ENCODE results near the gene PLSCR3. TPM values are rescaled to one million over a fixed set of nuclear protein-coding genes. Genes with fewer than 3 reads are reported as not detected.

PLSCR3 gene
- total and polyA plus RNA-seq, 2 experiments from 2014 or later, result 30.0 to 34.3 TPM

DNA sequence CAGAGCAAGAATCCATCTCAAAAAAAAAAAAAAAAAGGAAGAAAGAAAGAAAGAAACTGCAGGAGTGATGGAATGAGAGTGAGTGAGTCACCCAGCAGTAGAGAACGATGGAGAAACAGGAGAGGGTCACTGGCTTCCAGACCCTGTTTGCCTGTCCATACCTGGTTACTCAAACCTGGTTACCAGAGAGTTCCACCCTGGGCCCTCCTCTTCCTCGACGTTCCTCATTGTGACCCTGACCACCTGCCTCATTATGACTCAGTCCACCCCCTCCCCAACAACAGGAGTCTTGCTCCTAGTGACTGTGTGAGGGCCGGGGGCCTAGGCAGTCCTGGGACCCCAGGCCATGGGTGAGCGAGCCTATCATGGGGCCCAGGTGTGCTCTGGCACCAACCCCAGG lies 34.2 kb upstream of the PLSCR3 start, which contains the start of gene SPEM3:
TSS of gene SPEM3 (plus strand) at position 301 of the 400 bp plus-strand sequence. CDS start at position 347, 46 bp downstream.
- no peaks in the 10 kb centered on the region for H3K36me3 Mint-ChIP-seq (ENCODE audit: low read depth)
- H3K4me3 Mint-ChIP-seq, result no peak within 1 kb of the TSS
- H3K27me3 ChIP-seq (ENCODE audit: insufficient read depth), result no peaks in the 10 kb centered on the region

More for the DNA sequence above, 34.2 kb upstream of the PLSCR3 start, which contains the start of gene SPEM3:
- Histone ChIP-seq H2AFZ (no peak within 1 kb of the TSS), H3F3A (replicated peaks; ENCODE audit: low read depth) (no peaks in the 10 kb centered on the region), H3K4me2 (no peak within 1 kb of the TSS), H4K20me1 (replicated peaks; ENCODE audit: insufficient read depth) (no peaks in the 10 kb centered on the region), H3K27ac (ENCODE audit: low read depth) (no peak within 1 kb of the TSS), H3K4me3 (no peak within 1 kb of the TSS), H3K79me2 (replicated peaks; ENCODE audit: insufficient read depth) (no peaks in the 10 kb centered on the region), H3K36me3 (ENCODE audit: insufficient read depth) (no peaks in the 10 kb centered on the region), H3K9me2 (ENCODE audit: insufficient read depth) (0 out of 2 replicates have a peak, but pooled peaks cover 13% of the 10 kb centered on the region), H3K4me1 (ENCODE audit: insufficient read depth) (no peaks in the 10 kb centered on the region)
- Mint-ChIP-seq H3K27ac (no peak within 1 kb of the TSS; the same call in 1 of the 2 replicates), H3K27me3 (ENCODE audit: insufficient read depth, low read depth, poor library complexity) (peaks cover 21% of the 10 kb centered on the region), H3K9me3 (no peaks in the 10 kb centered on the region; the same call in 2 of the 3 replicates), H3K4me1 (no peaks in the 10 kb centered on the region; the same call in 2 of the 3 replicates)
- ATAC-seq (no peak), DNase-seq (ENCODE audit: low spot score) (no peak)
- TF ChIP-seq CTCF (conservative IDR thresholded peaks at IDR 0.05; ENCODE audit: low read depth in 2 of 2) (no peak), STAT1 (IDR thresholded peaks at IDR 0.05; ENCODE audit: unreplicated experiment) (no peak), NANOG (IDR thresholded peaks at IDR 0.05; ENCODE audit: borderline replicate concordance) (no peak), POLR2AphosphoS5 (IDR thresholded peaks at IDR 0.05; ENCODE audit: low read depth) (no peak), ETS1 (IDR thresholded peaks at IDR 0.05) (no peak), CREB1 (CRISPR knock-in tag; IDR thresholded peaks at IDR 0.05; ENCODE audit: low read depth) (no peak), ZNF114 (CRISPR knock-in tag; IDR thresholded peaks at IDR 0.05) (no peak), JUNB (IDR thresholded peaks at IDR 0.05; ENCODE audit: unreplicated experiment) (no peak), EZH2phosphoT487 (IDR thresholded peaks at IDR 0.05; ENCODE audit: unreplicated experiment) (no peak), ZNF331 (CRISPR knock-in tag; IDR thresholded peaks at IDR 0.05; ENCODE audit: low read depth) (no peak), EZH2 (IDR thresholded peaks at IDR 0.05; ENCODE audit: low read depth, unreplicated experiment) (no peak)
- TF ChIP-seq, protein P1, sequence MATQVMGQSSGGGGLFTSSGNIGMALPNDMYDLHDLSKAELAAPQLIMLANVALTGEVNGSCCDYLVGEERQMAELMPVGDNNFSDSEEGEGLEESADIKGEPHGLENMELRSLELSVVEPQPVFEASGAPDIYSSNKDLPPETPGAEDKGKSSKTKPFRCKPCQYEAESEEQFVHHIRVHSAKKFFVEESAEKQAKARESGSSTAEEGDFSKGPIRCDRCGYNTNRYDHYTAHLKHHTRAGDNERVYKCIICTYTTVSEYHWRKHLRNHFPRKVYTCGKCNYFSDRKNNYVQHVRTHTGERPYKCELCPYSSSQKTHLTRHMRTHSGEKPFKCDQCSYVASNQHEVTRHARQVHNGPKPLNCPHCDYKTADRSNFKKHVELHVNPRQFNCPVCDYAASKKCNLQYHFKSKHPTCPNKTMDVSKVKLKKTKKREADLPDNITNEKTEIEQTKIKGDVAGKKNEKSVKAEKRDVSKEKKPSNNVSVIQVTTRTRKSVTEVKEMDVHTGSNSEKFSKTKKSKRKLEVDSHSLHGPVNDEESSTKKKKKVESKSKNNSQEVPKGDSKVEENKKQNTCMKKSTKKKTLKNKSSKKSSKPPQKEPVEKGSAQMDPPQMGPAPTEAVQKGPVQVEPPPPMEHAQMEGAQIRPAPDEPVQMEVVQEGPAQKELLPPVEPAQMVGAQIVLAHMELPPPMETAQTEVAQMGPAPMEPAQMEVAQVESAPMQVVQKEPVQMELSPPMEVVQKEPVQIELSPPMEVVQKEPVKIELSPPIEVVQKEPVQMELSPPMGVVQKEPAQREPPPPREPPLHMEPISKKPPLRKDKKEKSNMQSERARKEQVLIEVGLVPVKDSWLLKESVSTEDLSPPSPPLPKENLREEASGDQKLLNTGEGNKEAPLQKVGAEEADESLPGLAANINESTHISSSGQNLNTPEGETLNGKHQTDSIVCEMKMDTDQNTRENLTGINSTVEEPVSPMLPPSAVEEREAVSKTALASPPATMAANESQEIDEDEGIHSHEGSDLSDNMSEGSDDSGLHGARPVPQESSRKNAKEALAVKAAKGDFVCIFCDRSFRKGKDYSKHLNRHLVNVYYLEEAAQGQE (IDR thresholded peaks at IDR 0.05; ENCODE audit: unreplicated experiment), result no peak
- TF ChIP-seq, protein P2, sequence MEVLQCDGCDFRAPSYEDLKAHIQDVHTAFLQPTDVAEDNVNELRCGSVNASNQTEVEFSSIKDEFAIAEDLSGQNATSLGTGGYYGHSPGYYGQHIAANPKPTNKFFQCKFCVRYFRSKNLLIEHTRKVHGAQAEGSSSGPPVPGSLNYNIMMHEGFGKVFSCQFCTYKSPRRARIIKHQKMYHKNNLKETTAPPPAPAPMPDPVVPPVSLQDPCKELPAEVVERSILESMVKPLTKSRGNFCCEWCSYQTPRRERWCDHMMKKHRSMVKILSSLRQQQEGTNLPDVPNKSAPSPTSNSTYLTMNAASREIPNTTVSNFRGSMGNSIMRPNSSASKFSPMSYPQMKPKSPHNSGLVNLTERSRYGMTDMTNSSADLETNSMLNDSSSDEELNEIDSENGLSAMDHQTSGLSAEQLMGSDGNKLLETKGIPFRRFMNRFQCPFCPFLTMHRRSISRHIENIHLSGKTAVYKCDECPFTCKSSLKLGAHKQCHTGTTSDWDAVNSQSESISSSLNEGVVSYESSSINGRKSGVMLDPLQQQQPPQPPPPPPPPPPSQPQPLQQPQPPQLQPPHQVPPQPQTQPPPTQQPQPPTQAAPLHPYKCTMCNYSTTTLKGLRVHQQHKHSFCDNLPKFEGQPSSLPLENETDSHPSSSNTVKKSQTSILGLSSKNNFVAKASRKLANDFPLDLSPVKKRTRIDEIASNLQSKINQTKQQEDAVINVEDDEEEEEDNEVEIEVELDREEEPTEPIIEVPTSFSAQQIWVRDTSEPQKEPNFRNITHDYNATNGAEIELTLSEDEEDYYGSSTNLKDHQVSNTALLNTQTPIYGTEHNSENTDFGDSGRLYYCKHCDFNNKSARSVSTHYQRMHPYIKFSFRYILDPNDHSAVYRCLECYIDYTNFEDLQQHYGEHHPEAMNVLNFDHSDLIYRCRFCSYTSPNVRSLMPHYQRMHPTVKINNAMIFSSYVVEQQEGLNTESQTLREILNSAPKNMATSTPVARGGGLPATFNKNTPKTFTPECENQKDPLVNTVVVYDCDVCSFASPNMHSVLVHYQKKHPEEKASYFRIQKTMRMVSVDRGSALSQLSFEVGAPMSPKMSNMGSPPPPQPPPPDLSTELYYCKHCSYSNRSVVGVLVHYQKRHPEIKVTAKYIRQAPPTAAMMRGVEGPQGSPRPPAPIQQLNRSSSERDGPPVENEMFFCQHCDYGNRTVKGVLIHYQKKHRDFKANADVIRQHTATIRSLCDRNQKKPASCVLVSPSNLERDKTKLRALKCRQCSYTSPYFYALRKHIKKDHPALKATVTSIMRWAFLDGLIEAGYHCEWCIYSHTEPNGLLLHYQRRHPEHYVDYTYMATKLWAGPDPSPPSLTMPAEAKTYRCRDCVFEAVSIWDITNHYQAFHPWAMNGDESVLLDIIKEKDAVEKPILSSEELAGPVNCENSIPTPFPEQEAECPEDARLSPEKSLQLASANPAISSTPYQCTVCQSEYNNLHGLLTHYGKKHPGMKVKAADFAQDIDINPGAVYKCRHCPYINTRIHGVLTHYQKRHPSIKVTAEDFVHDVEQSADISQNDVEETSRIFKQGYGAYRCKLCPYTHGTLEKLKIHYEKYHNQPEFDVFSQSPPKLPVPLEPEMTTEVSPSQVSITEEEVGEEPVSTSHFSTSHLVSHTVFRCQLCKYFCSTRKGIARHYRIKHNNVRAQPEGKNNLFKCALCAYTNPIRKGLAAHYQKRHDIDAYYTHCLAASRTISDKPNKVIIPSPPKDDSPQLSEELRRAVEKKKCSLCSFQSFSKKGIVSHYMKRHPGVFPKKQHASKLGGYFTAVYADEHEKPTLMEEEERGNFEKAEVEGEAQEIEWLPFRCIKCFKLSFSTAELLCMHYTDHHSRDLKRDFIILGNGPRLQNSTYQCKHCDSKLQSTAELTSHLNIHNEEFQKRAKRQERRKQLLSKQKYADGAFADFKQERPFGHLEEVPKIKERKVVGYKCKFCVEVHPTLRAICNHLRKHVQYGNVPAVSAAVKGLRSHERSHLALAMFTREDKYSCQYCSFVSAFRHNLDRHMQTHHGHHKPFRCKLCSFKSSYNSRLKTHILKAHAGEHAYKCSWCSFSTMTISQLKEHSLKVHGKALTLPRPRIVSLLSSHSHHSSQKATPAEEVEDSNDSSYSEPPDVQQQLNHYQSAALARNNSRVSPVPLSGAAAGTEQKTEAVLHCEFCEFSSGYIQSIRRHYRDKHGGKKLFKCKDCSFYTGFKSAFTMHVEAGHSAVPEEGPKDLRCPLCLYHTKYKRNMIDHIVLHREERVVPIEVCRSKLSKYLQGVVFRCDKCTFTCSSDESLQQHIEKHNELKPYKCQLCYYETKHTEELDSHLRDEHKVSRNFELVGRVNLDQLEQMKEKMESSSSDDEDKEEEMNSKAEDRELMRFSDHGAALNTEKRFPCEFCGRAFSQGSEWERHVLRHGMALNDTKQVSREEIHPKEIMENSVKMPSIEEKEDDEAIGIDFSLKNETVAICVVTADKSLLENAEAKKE (CRISPR knock-in tag; IDR thresholded peaks at IDR 0.05), result no peak

Data from GM23338 (cell line).